Measurements from ENCODE around the gene GFPT1.

The GFPT1 gene

GRCh38 chr2:69316550-69316949 is 70.5 kb downstream of the GFPT1 start:
- no peak for DNase-seq (ENCODE audit: low spot score)

- no peak for DNase-seq (ENCODE audit: low spot score)
Measured at GRCh38 chr2:69315160-69315761, 71.8 kb downstream of the GFPT1 start.

DNA sequence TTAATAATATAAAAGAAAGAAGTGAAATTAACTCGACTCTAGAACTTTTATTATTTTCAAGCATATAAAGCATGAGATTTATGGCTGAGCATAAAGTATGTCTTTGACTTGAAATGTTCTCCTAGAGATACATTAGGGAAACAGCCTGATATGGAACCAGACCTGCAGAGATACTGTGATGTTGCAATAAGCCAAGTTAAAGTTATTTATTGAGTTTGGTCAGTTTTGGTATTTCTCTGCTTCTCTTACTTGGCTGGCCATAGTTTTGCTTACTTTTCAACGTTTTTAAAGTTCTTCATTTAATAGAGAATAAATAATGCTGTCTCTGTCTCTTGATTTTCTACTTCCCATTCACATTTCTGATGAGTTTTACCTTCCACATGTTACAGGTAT is 76.0 kb downstream of the GFPT1 start:
- no peak for DNase-seq (ENCODE audit: low spot score)

DNA sequence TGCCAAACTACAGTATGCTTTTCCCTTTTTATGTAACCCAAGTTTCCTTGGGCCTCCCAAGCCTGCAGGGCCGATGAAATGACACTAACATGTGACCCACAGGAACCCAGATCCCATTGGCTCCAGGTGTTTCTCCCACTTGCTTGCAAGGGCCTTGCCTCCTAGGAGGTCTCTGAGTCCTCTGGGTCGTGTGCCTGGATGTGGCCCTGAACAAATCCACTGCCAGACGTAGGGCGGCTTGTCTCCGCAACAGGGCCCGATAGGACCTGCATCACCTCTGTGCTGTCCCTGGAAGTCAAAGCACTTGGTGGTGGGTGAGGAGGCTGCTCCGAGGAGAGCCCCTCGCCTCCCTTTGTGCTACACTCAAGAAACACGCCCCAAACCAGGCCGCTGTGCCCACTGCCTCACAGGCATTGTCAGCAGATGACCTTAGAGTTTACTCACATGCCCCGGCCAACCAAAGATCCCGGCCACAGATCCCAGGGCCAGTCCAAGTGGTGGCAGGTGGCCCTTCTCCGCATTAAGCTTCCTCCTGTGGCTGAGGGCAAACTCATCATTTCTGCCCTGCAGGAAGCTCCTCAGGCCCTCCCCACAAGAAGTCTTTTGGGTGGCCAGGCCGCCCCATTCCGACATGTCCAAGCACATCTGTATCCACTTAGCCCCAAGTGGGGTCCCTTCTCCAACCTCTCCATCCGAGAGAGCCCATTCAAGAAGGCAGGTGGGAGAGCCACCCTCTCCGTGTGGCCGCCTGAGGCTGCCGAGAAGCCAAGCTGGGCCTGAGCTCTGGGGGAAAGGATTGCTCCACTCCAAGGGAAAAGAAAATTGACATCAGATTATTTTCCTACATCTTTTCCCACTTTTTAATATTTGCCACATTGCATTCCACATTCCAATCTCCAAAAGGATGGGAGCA is 76.7 kb downstream of the GFPT1 start:
- DNase-seq (ENCODE audit: low spot score): no peak

DNA sequence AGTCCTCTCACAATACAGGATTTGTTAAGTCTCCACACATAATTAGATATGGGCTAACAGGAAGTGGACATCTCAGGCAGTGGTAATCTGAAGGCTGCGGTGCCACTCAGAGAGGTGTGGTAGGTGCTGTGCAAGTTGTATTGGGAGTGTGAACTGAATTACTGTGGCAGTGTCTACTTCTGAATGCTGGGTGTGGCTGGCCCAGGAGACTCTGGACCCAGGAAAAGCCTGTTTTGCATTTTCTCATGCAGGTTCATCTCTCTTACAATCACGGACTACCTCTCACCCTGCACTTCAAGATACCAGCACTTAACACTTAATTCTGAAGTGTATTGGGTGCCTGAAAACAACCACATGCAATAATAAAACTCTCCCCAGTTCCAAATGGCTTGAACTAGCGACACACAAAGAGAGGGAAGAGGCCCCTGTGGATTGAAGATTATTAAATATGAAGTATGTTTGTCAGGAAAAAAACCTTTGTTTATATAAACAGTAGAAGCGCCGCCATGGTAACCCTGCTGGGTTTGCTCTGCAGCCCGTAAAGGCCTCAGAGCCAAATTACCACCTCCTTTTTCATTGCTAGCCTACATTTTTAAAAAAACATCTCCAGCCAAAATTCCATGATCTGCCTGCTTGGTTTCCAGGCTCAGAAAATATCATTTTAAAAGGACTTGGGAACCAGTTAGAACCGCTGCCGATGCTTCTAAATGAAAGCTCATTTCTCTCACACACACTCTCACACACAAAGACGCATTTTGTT is 77.5 kb downstream of the GFPT1 start:
- no peak for DNase-seq (ENCODE audit: low spot score)

DNA sequence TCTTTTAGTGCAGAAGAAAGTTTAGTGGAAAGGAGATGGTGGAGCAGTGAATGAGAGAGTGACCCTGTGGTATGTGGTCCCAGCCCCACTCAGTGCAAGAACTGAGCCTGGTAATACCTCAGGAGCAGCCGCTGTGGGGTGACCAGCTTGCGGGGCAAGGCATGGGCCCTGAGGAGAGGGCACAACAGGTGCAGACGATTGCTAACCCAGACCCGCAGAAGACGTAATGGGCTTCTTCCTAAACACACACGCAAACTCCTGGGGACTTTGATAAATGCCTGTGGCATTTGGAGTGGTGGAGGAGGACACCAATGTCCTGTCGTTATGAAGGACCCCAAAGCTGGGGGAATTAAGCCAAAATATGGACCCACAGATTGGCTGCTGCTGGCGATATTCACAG is 78.7 kb downstream of the GFPT1 start:
- DNase-seq (ENCODE audit: low spot score): no peak

GRCh38 chr2:69307579-69308064 is 79.4 kb downstream of the GFPT1 start:
- DNase-seq (ENCODE audit: low spot score): no peak

DNA sequence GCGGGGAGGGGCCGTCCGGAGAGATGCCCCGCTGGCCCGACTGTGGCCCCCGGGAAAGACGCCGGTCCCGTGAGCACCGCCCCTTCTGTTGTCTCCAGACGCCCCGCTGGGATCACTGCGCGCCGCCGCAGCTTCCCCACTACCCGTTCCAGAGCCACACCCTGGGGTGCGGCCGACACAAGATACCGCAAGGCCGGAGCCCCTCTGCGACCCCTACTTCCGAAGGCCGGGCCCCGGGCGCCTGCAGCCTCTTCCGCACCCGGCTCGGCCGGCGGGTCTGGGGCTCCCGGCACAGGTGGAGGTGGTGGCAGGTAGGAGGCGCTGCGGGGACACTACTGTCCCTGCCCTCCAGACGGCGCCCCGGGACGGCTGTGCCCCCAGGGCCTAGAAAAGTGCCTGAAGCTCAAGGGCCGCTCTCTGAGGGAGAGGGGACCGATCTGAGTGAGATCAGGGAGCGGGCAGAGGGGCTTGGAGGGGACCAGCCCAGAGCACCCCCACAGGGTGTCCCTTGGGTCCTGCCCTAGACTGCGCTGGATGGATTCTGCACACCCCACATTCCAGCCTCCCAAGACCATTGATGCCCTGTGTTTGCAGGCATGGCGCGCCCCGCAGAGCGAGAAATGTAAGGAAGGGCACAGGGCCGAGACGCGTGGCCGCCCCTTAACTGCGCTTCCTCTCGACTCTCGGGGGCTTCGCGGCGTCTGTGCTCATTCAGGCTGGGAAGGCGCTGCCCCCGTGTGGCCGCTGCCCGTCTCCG is 80.0 kb downstream of the GFPT1 start:
- DNase-seq (ENCODE audit: low spot score): peak; percentile 62

DNA sequence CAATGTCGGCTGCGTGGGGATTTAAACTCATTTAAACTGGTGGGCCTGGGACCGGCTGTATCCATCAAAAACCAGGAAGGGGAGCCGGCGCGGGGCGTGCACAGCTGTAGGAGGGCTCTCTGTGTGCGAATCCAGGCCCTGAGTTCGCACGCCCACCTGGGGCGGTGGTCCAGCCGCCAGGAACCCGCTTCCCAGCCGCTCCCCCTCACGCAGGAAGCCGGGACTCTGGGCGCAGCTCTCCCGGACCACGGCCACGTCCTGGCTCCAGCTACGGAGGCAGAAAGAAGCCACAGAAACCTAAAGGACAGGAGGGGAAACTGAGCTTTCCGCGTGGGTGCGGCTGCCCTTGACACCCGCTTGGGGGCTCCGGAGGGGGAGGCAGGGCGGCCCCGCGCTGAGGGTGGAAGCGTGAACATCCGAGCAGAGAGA is 80.6 kb downstream of the GFPT1 start:
- DNase-seq (ENCODE audit: low spot score): no peak

DNA sequence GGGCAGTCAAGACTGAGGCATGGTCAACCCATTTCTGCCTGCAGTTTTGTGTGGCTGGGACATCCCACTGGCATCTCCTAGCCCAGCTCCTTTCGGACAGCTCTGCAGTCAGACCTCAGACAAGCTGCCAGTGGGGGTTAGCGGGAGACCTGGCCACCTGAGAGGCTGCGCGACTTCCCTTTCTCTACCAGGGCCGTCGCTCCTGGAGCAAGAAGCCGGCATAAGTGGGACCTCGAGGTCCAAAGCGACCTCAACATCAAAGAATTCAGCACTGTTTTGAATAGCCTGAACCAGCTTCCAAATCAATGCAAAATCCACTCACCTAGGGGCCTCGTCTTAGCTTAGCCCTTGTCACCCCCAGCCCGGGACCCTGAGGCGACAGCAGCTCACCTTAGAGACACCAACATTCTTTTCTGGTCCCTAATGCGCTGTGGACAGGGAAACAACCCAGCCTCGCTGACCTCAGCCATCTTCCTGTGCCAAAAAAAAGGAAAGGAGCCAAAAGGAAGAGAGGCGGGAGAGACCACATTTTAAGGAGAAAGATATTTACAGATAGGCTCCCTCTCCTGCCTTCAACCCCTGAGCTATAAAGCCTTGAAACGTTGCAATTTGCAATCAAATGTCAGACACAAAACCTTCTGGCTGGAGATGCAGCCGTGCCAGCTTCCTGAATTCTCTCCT is 81.2 kb downstream of the GFPT1 start:
- DNase-seq (ENCODE audit: low spot score): no peak

GRCh38 chr2:69305166-69305565 is 81.9 kb downstream of the GFPT1 start:
- no peak for DNase-seq (ENCODE audit: low spot score)

DNA sequence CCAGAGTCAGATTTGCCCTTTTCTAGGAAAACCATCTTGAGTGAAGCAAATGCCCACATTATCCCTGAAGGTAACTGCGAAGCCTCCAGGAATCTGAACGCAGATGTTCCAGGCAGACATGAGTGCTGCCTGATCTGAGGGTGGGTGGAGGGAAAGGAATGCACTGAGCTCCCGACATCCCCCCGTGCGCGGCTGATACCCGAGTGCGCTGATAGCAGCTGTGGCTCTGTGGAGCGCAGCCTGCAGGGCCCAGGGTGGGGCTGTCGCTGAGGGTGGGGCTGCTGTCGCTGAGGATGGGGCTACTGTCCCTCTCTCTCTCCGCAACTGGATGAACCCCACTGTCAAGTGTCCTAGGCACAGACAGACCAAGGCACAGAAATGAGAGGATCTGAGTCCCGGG is 82.4 kb downstream of the GFPT1 start:
- no peak for DNase-seq (ENCODE audit: low spot score)

GRCh38 chr2:69300650-69301049 is 86.4 kb downstream of the GFPT1 start:
- no peak for DNase-seq (ENCODE audit: low spot score)

DNA sequence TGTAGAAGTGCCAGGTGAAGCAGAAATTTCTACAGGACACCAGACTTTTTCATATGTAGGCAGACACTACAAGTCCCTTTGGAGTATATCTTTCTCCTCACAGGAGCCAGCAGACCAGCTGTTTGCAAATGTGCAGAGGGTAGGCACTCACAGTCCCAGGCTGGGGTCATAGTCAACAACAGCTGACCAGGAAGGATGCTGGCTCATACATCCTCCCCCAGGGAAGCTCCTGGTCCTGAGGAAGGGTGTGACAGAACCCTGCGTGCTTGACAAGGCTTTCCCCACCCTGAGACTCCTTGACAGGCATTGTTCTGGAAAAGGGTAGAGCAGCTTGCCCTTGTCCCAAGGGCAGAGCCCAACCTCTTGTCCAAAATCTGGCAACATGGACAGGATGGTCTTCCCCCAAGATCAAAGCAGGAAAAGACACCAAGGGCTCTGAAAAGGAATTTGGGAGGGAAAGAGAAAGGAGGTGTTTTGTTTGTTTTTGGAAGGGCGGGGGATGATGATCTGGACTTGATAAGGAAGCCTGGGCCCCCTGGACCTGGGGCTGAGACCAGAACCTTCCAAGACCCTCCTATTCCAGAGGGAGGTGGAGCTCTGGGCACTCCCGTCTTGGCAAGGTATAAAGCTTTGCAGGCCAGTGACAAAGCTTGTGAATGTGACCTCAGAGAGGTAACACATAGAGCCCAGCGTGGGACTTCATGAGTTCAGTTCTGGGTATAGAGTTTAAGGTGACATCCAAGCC is 87.1 kb downstream of the GFPT1 start:
- no peak for DNase-seq (ENCODE audit: low spot score)

GRCh38 chr2:69298862-69299261 is 88.2 kb downstream of the GFPT1 start:
- DNase-seq (ENCODE audit: low spot score): no peak

DNA sequence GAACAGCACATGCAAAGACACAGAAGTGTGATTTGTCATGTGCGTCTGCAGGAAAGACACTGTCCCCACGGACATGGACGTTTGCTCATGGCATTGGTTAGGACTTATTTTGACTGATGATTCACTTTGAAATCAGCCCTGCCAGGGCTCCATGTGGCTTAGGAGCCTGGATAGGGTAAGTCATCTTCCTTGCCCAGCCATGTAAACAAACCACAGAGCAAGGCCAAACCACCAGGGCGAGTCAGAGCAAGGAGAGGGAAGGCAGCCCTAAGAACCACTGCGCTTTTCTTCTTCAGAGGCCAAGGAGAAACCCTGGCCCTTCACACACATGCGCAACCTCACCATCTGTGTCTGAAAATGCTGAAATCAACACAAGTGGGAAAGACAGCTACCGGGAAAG is 88.8 kb downstream of the GFPT1 start:
- DNase-seq (ENCODE audit: low spot score): no peak

GRCh38 chr2:69297216-69297615 is 89.8 kb downstream of the GFPT1 start:
- no peak for DNase-seq (ENCODE audit: low spot score)

- DNase-seq (ENCODE audit: low spot score): no peak
Measured at GRCh38 chr2:69296421-69296820, 90.6 kb downstream of the GFPT1 start.

GRCh38 chr2:69292256-69292655 is 94.8 kb downstream of the GFPT1 start:
- DNase-seq (ENCODE audit: low spot score): no peak

GRCh38 chr2:69291721-69292120 is 95.3 kb downstream of the GFPT1 start:
- no peak for DNase-seq (ENCODE audit: low spot score)

Measured in cerebellar cortex (tissue), 1 donor.